ENCODE data around the gene BOC.

BOC gene

DNA sequence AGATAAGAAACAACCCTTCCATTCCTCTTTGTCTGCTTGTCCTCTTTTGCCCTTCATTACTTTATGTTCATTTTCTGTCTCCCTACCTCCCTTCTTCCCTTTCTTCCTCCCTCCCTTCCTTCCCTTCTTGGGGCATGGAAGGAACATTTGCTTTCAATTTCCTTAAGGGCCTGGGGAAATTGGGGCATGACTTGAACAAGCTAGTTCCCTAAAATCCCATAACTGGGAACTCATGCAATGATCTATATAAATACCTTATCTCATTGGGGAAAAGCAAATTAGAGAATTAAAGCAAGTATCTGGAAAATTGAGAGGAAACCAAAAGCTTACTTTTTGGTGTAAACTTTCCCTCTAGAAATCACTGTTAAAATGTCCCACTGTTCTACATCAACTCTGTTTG, 35.7 kb downstream of the BOC start:
- no peak for TF ChIP-seq TEAD4 (IDR thresholded peaks at IDR 0.05)
- TF ChIP-seq, protein P1, sequence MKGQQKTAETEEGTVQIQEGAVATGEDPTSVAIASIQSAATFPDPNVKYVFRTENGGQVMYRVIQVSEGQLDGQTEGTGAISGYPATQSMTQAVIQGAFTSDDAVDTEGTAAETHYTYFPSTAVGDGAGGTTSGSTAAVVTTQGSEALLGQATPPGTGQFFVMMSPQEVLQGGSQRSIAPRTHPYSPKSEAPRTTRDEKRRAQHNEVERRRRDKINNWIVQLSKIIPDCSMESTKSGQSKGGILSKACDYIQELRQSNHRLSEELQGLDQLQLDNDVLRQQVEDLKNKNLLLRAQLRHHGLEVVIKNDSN (IDR thresholded peaks at IDR 0.05): no peak
- no peak for TF ChIP-seq TAF1 (IDR thresholded peaks at IDR 0.05; ENCODE audit: low read depth)
- no peak for TF ChIP-seq RAD21 (IDR thresholded peaks at IDR 0.05; ENCODE audit: low read depth)
- no peak for TF ChIP-seq YY1 (IDR thresholded peaks at IDR 0.05; ENCODE audit: low read depth)
- no peak for TF ChIP-seq FOXM1 (IDR thresholded peaks at IDR 0.05; ENCODE audit: borderline replicate concordance, low read depth)
- TF ChIP-seq TCF12 (IDR thresholded peaks at IDR 0.05; ENCODE audit: low read depth): no peak
- TF ChIP-seq, protein P2, sequence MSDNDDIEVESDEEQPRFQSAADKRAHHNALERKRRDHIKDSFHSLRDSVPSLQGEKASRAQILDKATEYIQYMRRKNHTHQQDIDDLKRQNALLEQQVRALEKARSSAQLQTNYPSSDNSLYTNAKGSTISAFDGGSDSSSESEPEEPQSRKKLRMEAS (IDR thresholded peaks at IDR 0.05): no peak
- no peak for TF ChIP-seq NFIC (IDR thresholded peaks at IDR 0.05)
- TF ChIP-seq, protein P3, sequence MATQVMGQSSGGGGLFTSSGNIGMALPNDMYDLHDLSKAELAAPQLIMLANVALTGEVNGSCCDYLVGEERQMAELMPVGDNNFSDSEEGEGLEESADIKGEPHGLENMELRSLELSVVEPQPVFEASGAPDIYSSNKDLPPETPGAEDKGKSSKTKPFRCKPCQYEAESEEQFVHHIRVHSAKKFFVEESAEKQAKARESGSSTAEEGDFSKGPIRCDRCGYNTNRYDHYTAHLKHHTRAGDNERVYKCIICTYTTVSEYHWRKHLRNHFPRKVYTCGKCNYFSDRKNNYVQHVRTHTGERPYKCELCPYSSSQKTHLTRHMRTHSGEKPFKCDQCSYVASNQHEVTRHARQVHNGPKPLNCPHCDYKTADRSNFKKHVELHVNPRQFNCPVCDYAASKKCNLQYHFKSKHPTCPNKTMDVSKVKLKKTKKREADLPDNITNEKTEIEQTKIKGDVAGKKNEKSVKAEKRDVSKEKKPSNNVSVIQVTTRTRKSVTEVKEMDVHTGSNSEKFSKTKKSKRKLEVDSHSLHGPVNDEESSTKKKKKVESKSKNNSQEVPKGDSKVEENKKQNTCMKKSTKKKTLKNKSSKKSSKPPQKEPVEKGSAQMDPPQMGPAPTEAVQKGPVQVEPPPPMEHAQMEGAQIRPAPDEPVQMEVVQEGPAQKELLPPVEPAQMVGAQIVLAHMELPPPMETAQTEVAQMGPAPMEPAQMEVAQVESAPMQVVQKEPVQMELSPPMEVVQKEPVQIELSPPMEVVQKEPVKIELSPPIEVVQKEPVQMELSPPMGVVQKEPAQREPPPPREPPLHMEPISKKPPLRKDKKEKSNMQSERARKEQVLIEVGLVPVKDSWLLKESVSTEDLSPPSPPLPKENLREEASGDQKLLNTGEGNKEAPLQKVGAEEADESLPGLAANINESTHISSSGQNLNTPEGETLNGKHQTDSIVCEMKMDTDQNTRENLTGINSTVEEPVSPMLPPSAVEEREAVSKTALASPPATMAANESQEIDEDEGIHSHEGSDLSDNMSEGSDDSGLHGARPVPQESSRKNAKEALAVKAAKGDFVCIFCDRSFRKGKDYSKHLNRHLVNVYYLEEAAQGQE (IDR thresholded peaks at IDR 0.05; ENCODE audit: low read depth): no peak
- TF ChIP-seq CREB1 (IDR thresholded peaks at IDR 0.05; ENCODE audit: low read depth): no peak
- TF ChIP-seq EGR1 (IDR thresholded peaks at IDR 0.05): no peak
- no peak for TF ChIP-seq ZBTB7A (IDR thresholded peaks at IDR 0.05; ENCODE audit: low read depth)
- no peak for TF ChIP-seq EP300 (IDR thresholded peaks at IDR 0.05; ENCODE audit: borderline replicate concordance)
- TF ChIP-seq CEBPB (IDR thresholded peaks at IDR 0.05): no peak

DNA sequence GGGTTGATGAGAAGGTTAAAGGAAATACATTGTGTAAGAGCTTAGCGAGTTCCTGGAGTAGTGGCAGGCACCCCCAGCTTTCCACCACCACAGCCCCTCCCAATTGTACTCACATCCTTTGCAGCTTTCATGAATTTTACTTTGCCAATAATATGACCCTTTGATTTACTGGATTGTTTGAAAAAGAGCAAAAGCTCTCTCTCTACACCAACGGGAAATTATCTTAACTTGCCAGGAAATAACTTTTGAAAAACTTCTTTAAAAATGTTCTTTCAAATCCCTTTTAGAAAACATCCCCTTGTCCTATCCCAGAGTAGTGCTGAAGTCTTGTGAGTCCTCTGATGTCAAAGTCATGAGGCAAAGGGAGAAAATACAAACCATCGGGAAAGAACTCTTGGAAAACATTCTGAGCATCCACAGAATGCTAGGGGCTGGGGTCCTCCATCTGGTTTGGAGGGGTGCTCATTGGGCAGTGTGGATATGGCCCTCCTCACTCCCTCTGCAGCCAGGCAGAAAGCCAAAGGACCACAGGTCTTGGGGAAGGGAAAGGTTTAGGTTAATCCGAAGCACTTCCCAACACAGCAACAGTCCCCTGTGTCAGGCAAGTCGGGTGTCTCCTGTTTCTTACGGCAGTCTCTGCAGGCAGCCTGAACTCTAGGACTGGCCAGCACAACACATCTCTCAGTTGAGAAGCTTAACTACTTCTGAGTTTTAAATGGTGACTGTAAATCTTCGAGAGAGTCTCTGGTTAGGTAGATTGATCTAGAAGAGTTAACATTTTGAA, 36.5 kb downstream of the BOC start:
- TF ChIP-seq EGR1 (IDR thresholded peaks at IDR 0.05) (no peak), YY1 (IDR thresholded peaks at IDR 0.05; ENCODE audit: low read depth) (no peak), RAD21 (IDR thresholded peaks at IDR 0.05; ENCODE audit: low read depth) (no peak), TEAD4 (IDR thresholded peaks at IDR 0.05) (no peak), TAF1 (IDR thresholded peaks at IDR 0.05; ENCODE audit: low read depth) (no peak)
- TF ChIP-seq, protein P2 (IDR thresholded peaks at IDR 0.05): no peak

DNA sequence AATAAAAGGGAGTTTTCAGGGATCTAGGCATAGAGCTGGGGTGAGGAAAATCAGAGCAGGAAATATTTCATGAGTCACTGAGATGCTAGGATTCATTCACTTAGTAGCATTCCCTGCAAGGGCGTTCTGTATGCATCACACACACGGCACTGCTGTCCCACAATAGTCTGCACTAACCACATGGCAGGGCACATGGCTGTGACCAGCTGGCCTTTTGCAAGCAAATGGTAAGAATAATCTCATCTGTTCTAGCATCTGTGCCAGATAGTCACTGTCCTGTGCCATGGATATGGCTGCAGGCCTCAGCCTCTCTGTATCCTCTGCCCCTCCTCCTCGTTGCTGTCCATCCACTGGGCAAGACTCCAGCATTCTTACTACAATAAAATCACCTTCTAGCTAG, 37.8 kb downstream of the BOC start:
- TF ChIP-seq, protein P3 (IDR thresholded peaks at IDR 0.05; ENCODE audit: low read depth): no peak
- no peak for TF ChIP-seq TCF12 (IDR thresholded peaks at IDR 0.05; ENCODE audit: low read depth)
- TF ChIP-seq, protein P2 (IDR thresholded peaks at IDR 0.05): no peak
- TF ChIP-seq ZBTB7A (IDR thresholded peaks at IDR 0.05; ENCODE audit: low read depth): no peak
- TF ChIP-seq FOXM1 (IDR thresholded peaks at IDR 0.05; ENCODE audit: borderline replicate concordance, low read depth): no peak

DNA sequence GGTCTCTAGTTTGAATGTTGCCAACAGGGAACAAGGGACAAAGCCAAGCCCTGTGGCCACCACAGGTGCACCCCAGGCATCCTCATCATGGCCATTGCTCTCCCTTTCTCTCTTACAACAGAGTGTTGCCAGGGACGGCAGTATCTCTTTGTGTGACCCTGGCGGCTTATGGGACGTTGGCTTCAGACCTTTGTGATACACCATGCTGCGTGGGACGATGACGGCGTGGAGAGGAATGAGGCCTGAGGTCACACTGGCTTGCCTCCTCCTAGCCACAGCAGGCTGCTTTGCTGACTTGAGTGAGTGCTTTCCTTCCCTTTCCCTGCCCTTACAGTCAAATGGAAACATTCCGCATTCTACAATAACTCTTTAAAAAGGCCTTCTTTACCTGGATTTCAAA, 38.2 kb downstream of the BOC start:
- TF ChIP-seq, protein P1 (IDR thresholded peaks at IDR 0.05): no peak
- TF ChIP-seq TAF1 (IDR thresholded peaks at IDR 0.05; ENCODE audit: low read depth) (no peak), ZBTB7A (IDR thresholded peaks at IDR 0.05; ENCODE audit: low read depth) (no peak), CREB1 (IDR thresholded peaks at IDR 0.05; ENCODE audit: low read depth) (no peak), TCF12 (IDR thresholded peaks at IDR 0.05; ENCODE audit: low read depth) (no peak)

DNA sequence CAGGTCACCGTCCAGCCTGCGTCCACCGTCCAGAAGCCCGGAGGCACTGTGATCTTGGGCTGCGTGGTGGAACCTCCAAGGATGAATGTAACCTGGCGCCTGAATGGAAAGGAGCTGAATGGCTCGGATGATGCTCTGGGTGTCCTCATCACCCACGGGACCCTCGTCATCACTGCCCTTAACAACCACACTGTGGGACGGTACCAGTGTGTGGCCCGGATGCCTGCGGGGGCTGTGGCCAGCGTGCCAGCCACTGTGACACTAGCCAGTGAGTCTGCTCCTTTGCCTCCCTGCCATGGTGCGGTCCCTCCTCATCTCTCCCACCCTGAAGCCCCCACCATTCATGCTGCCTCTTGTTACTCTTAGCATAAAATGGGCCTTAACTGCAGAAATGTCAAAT, 39.2 kb downstream of the BOC start:
- no peak for TF ChIP-seq EGR1 (IDR thresholded peaks at IDR 0.05)
- no peak for TF ChIP-seq RAD21 (IDR thresholded peaks at IDR 0.05; ENCODE audit: low read depth)
- no peak for TF ChIP-seq YY1 (IDR thresholded peaks at IDR 0.05; ENCODE audit: low read depth)
- TF ChIP-seq EP300 (IDR thresholded peaks at IDR 0.05; ENCODE audit: borderline replicate concordance): no peak
- TF ChIP-seq, protein P2 (IDR thresholded peaks at IDR 0.05): no peak
- no peak for TF ChIP-seq ZBTB7A (IDR thresholded peaks at IDR 0.05; ENCODE audit: low read depth)
- no peak for TF ChIP-seq NFIC (IDR thresholded peaks at IDR 0.05)
- TF ChIP-seq FOXM1 (IDR thresholded peaks at IDR 0.05; ENCODE audit: borderline replicate concordance, low read depth): no peak

DNA sequence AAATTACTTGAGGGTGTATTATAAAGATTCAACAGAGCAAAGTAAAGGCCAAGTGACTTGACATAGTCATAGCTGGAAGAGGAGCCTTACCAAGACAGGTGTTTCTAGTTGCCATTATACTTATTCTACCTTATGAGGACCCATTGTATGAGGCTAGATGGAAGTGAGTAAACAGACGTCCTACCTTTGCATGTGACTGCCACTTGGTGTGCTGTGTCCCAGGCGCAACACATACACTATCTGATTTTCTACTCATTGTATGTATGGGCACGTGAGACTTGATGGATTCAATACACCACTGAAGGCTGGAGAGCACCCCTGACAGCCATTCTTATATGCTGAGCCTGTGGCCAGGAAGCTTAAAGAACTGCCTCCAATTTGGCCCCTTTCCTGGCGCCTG, 40.5 kb downstream of the BOC start:
- TF ChIP-seq YY1 (IDR thresholded peaks at IDR 0.05; ENCODE audit: low read depth): no peak
- TF ChIP-seq EGR1 (IDR thresholded peaks at IDR 0.05): no peak
- TF ChIP-seq, protein P2 (IDR thresholded peaks at IDR 0.05): no peak
- TF ChIP-seq, protein P1 (IDR thresholded peaks at IDR 0.05): no peak
- no peak for TF ChIP-seq RAD21 (IDR thresholded peaks at IDR 0.05; ENCODE audit: low read depth)
- TF ChIP-seq, protein P3 (IDR thresholded peaks at IDR 0.05; ENCODE audit: low read depth): no peak
- no peak for TF ChIP-seq TEAD4 (IDR thresholded peaks at IDR 0.05)
- TF ChIP-seq FOXM1 (IDR thresholded peaks at IDR 0.05; ENCODE audit: borderline replicate concordance, low read depth): no peak
- TF ChIP-seq TCF12 (IDR thresholded peaks at IDR 0.05; ENCODE audit: low read depth): no peak
- no peak for TF ChIP-seq CREB1 (IDR thresholded peaks at IDR 0.05; ENCODE audit: low read depth)
- no peak for TF ChIP-seq EP300 (IDR thresholded peaks at IDR 0.05; ENCODE audit: borderline replicate concordance)
- TF ChIP-seq ZBTB7A (IDR thresholded peaks at IDR 0.05; ENCODE audit: low read depth): no peak
- no peak for TF ChIP-seq CEBPB (IDR thresholded peaks at IDR 0.05)
- TF ChIP-seq NFIC (IDR thresholded peaks at IDR 0.05): no peak
- TF ChIP-seq TAF1 (IDR thresholded peaks at IDR 0.05; ENCODE audit: low read depth): no peak
